ENCODE data around the gene HLA-DRB5.

- TF ChIP-seq POLR2A (IDR thresholded peaks at IDR 0.05): no peak
- no peak for TF ChIP-seq CTCF (IDR thresholded peaks at IDR 0.05)
These were observed 10.8 kb downstream of the HLA-DRB5 start for GRCh38 chr6:32519118-32519909.
